Endothelial cell of umbilical vein (primary cell): ENCODE results near the gene ACSF3. TPM values are rescaled to one million over a fixed set of nuclear protein-coding genes. Genes with fewer than 3 reads are reported as not detected.

Source experiments
- BruUV-seq: library from RNA; stranded (reverse); fragments of 400-500 nt; replicated peaks from 2 replicates; lab custom pipeline; 2021; lab: Mats Ljungman, UMichigan
- CTCF ChIA-PET: fragments of 300-600, 350-600 bp; sonication (Branson Sonifier 250); formaldehyde crosslinking; loops from one replicate; lab custom pipeline; 2021; ENCODE audit warnings: antibody characterized with exemption, inconsistent platforms; lab: Charles Lee
- POLR2A ChIA-PET: fragments of 300-600, 350-600 bp; sonication (Branson Sonifier 250); formaldehyde crosslinking; loops from one replicate; lab custom pipeline; 2021; ENCODE audit warnings: antibody characterized with exemption, inconsistent platforms; lab: Charles Lee
- DNase-seq: peaks from one replicate; pipeline ENCODE4 v3.0.0-alpha.2; 2011; ENCODE audit warnings: low read depth, low spot score
- FAIRE-seq: peaks from 2 replicates; lab custom pipeline; 2011; peaks lifted over from hg19 to GRCh38; lab: Jason Lieb, UNC
- H2AFZ ChIP-seq: 2 replicates; pipeline ENCODE4 v1.6.0; 2012; ENCODE audit warnings: low read depth, low read length, control low read depth, inconsistent platforms
- H3K27ac ChIP-seq: 2 replicates; pipeline ENCODE4 v1.5.1; 2011; ENCODE audit warnings: low read depth, mild to moderate bottlenecking, control low read depth, low read length, moderate library complexity; ENCODE audit not compliant: insufficient read depth
- H3K27me3 ChIP-seq, 2 experiments: 2 replicates each; pipeline versions ENCODE4 v1.6.0 to v1.6.1; 2011; ENCODE audit warnings: low read length in 2 of 2, mixed read lengths in 1 of 2; ENCODE audit not compliant: control insufficient read depth in 2 of 2, insufficient read depth in 2 of 2
- H3K36me3 ChIP-seq, 2 experiments: 2 replicates in 1 of 2; 3 replicates in 1 of 2; pipeline ENCODE4 v1.5.1; 2011; ENCODE audit warnings: low read length in 2 of 2, mild to moderate bottlenecking in 1 of 2, moderate library complexity in 1 of 2; ENCODE audit not compliant: control insufficient read depth in 2 of 2, insufficient read depth in 2 of 2; ENCODE audit errors: extremely low read depth in 1 of 2
- H3K4me1 ChIP-seq: 3 replicates; pipeline ENCODE4 v1.5.1; 2011; ENCODE audit warnings: mild to moderate bottlenecking, low read length; ENCODE audit not compliant: control insufficient read depth, insufficient read depth; ENCODE audit errors: extremely low read depth
- H3K4me2 ChIP-seq: 2 replicates; pipeline ENCODE4 v1.6.1; 2011; ENCODE audit warnings: low read length, control low read depth, mixed read lengths; ENCODE audit not compliant: insufficient read depth
- H3K4me3 ChIP-seq, 3 experiments: fragments of 200-600 bp in 1 of 3; sonication (generic), shearing (Covaris generic) in 1 of 3; replicated peaks in 1 of 3; 2 replicates each; pipeline ENCODE4 v1.5.1; 2011 to 2016; ENCODE audit warnings: control low read depth in 3 of 3, low read length in 3 of 3, mild to moderate bottlenecking in 2 of 3, inconsistent platforms in 1 of 3, low read depth in 1 of 3, moderate library complexity in 1 of 3; ENCODE audit not compliant: insufficient read depth in 1 of 3
- H3K79me2 ChIP-seq: 2 replicates; pipeline ENCODE4 v1.6.0; 2012; ENCODE audit warnings: low read length, inconsistent platforms; ENCODE audit not compliant: control insufficient read depth, insufficient read depth
- H3K9ac ChIP-seq: replicated peaks from 2 replicates; pipeline ENCODE3; 2011; ENCODE audit warnings: low read length, control low read depth; ENCODE audit not compliant: insufficient read depth; ENCODE audit errors: extremely low read depth
- H3K9me1 ChIP-seq: replicated peaks from 3 replicates; pipeline ENCODE4 v1.6.0; 2011; ENCODE audit warnings: mild to moderate bottlenecking, low read length; ENCODE audit not compliant: control insufficient read depth, insufficient read depth; ENCODE audit errors: extremely low read depth
- H3K9me3 ChIP-seq: replicated peaks from 2 replicates; pipeline ENCODE4 v1.5.1; 2012; ENCODE audit warnings: low read length, inconsistent platforms; ENCODE audit not compliant: control insufficient read depth, insufficient read depth
- H4K20me1 ChIP-seq: replicated peaks from 2 replicates; pipeline ENCODE3; 2011; ENCODE audit warnings: mild to moderate bottlenecking, low read length; ENCODE audit not compliant: control insufficient read depth, insufficient read depth; ENCODE audit errors: extremely low read depth
- EZH2 ChIP-seq: IDR thresholded peaks from 2 replicates; pipeline ENCODE4 v1.6.1; 2012; ENCODE audit warnings: borderline replicate concordance, low read depth, mild to moderate bottlenecking, moderate library complexity, low read length, inconsistent platforms; ENCODE audit not compliant: severe bottlenecking
- FOS ChIP-seq: IDR thresholded peaks from 2 replicates; pipeline ENCODE4 v1.6.1; 2011; ENCODE audit warnings: mild to moderate bottlenecking, low read length, moderate library complexity, borderline replicate concordance; ENCODE audit not compliant: insufficient read depth
- GATA2 ChIP-seq: IDR thresholded peaks from 2 replicates; pipeline ENCODE4 v1.7.0; 2011; ENCODE audit warnings: low read depth, mild to moderate bottlenecking, moderate library complexity, mixed read lengths, low read length; ENCODE audit not compliant: insufficient read length, insufficient read depth
- JUN ChIP-seq: IDR thresholded peaks from 2 replicates; pipeline ENCODE4 v1.6.1; 2011; ENCODE audit warnings: borderline replicate concordance, low read depth; ENCODE audit not compliant: insufficient read length, insufficient read depth
- MYC ChIP-seq: IDR thresholded peaks from one replicate; pipeline ENCODE4 v1.6.1; 2011; ENCODE audit warnings: mild to moderate bottlenecking, low read depth, low read length
- POLR2A ChIP-seq: IDR thresholded peaks from 2 replicates; pipeline ENCODE4 v1.6.1; 2012; ENCODE audit warnings: low read depth, mild to moderate bottlenecking, control low read depth, low read length
- POLR2AphosphoS5 ChIP-seq: IDR thresholded peaks from 2 replicates; pipeline ENCODE4 v1.6.1; 2012; ENCODE audit warnings: low read depth, mild to moderate bottlenecking, control low read depth, low read length, moderate library complexity; ENCODE audit not compliant: insufficient read depth
- dilution Hi-C: fragments of 300-500 bp; cut with MboI; formaldehyde crosslinking; loops from one replicate; pipeline ENCODE4 v1.15.0; 2019; ENCODE audit warnings: low sequenced_read_pairs; ENCODE audit not compliant: extremely low pct_ligation_motif_present
- intact Hi-C: fragments of 100-400 bp; cut with micrococcal nuclease; formaldehyde crosslinking; loops from one replicate; pipeline ENCODE4 v1.10.0; 2022
- polyA plus RNA-seq, 4 experiments: library from polyadenylated mRNA; depleted of rRNA in 3 of 4; stranded (reverse) in 3 of 4; unstranded in 1 of 4; fragments of >200 nt; gene quantifications; 2 replicates each; pipeline versions ENCODE4 v1.2.1 to v1.2.3, GENCODE V29; 2011 to 2012; ENCODE audit warnings: missing spikeins in 1 of 4
- total RNA-seq: library from RNA; stranded (reverse); gene quantifications from 2 replicates; pipeline ENCODE4 v1.2.3, GENCODE V29; 2021
- TF ChIP-seq, protein P1 (sequence below), 2 donors: IDR thresholded peaks; 1 replicate in 1 of 2; 2 replicates in 1 of 2; pipeline ENCODE4 v1.5.1; 2011; ENCODE audit warnings: low read length in 2 of 2, mild to moderate bottlenecking in 2 of 2, moderate library complexity in 2 of 2, control low read depth in 1 of 2, inconsistent platforms in 1 of 2, low read depth in 1 of 2; ENCODE audit not compliant: insufficient read depth in 1 of 2; ENCODE audit errors: extremely low read depth in 1 of 2
- TF ChIP-seq, protein P2 (sequence below): IDR thresholded peaks from 2 replicates; pipeline ENCODE4 v1.6.1; 2011; ENCODE audit not compliant: insufficient read depth, insufficient read length

ACSF3 gene
- total and polyA plus RNA-seq, 2 donors (not counting 3 experiments of a cell fraction or from before 2014, with no cell fraction given), result 18.6 to 33.2 TPM

DNA sequence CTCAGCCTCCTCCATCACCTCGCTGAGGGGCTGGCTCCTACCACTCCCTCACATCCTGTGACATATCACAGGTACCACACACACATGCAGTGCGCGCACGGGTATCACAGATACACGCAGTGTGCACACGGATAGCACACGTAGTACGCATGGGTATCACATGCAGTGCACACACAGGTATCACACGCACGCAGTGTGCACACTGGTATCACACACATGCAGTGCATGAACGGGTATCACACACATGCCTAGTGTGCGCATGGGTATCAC lies 30.1 kb downstream of the ACSF3 start:
- Histone ChIP-seq H3K4me3 (no peak overlapping the region), H3K9ac (no peak overlapping the region), H3K27ac (no peak overlapping the region), H4K20me1 (peaks cover 2% of the 10 kb centered on the region), H3K36me3 (peaks cover 0 to 8% of the 10 kb centered on the region in 2 experiments), H2AFZ (no peak overlapping the region), H3K9me3 (no peaks in the 10 kb centered on the region), H3K4me1 (no peaks in the 10 kb centered on the region), H3K27me3 (no peaks in the 10 kb centered on the region), H3K79me2 (no peaks in the 10 kb centered on the region), H3K9me1 (no peaks in the 10 kb centered on the region), H3K4me2 (no peak overlapping the region)
- no TSS peak for BruUV-seq
- DNase-seq, result no peak
- TF ChIP-seq GATA2 (no peak), POLR2AphosphoS5 (no peak), EZH2 (no peak), FOS (no peak), POLR2A (no peak), JUN (no peak), MYC (no peak)
- TF ChIP-seq, protein P1, sequence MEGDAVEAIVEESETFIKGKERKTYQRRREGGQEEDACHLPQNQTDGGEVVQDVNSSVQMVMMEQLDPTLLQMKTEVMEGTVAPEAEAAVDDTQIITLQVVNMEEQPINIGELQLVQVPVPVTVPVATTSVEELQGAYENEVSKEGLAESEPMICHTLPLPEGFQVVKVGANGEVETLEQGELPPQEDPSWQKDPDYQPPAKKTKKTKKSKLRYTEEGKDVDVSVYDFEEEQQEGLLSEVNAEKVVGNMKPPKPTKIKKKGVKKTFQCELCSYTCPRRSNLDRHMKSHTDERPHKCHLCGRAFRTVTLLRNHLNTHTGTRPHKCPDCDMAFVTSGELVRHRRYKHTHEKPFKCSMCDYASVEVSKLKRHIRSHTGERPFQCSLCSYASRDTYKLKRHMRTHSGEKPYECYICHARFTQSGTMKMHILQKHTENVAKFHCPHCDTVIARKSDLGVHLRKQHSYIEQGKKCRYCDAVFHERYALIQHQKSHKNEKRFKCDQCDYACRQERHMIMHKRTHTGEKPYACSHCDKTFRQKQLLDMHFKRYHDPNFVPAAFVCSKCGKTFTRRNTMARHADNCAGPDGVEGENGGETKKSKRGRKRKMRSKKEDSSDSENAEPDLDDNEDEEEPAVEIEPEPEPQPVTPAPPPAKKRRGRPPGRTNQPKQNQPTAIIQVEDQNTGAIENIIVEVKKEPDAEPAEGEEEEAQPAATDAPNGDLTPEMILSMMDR (IDR thresholded peaks at IDR 0.05; ENCODE audit: extremely low read depth in 1 of 2, insufficient read depth in 1 of 2, low read depth in 1 of 2, low read length in 2 of 2), result no peak
- TF ChIP-seq, protein P2, sequence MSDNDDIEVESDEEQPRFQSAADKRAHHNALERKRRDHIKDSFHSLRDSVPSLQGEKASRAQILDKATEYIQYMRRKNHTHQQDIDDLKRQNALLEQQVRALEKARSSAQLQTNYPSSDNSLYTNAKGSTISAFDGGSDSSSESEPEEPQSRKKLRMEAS, result no peak
- no peak for FAIRE-seq
- dilution Hi-C loops, result no loop called here
- intact Hi-C loops, result no loop called here
- ChIA-PET CTCF (no interaction called here), POLR2A (no interaction called here)
